HepG2 (cell line): ENCODE measurements around the gene CEP164. TPM values are rescaled to one million over a fixed set of nuclear protein-coding genes. Genes with fewer than 3 reads are reported as not detected.

Experiments used
- BRD4 ChIP-seq: sonication (generic); formaldehyde crosslinking; IDR thresholded peaks from 2 replicates; pipeline ENCODE4 v1.4.0; 2020; ENCODE audit warnings: missing genetic modification reagents
- ELK4 ChIP-seq: sonication (generic); formaldehyde crosslinking; IDR thresholded peaks from 2 replicates; pipeline ENCODE4 v1.9.0; 2021; ENCODE audit warnings: missing genetic modification reagents, borderline replicate concordance
- FOXA3 ChIP-seq: IDR thresholded peaks from 2 replicates; pipeline ENCODE4 v1.6.1; 2016; ENCODE audit warnings: missing genetic modification reagents, missing compliant biosample characterization
- ISL2 ChIP-seq: sonication (generic); formaldehyde crosslinking; IDR thresholded peaks from 2 replicates; pipeline ENCODE4 v1.5.0; 2020; ENCODE audit warnings: missing genetic modification reagents
- KLF15 ChIP-seq: sonication (generic); formaldehyde crosslinking; IDR thresholded peaks from 2 replicates; pipeline ENCODE4 v1.8.1; 2023; ENCODE audit warnings: borderline replicate concordance, mild to moderate bottlenecking, inconsistent platforms, missing genetic modification reagents, mixed read lengths
- NR2F6 ChIP-seq, 2 experiments: IDR thresholded peaks; 2 replicates each; pipeline ENCODE4 v1.6.1; 2016; ENCODE audit warnings: antibody characterized with exemption in 1 of 2, mild to moderate bottlenecking in 1 of 2
- SAP130 ChIP-seq: IDR thresholded peaks from 2 replicates; pipeline ENCODE4 v1.6.1; 2016; ENCODE audit warnings: low read depth
- SIN3A ChIP-seq: IDR thresholded peaks from 2 replicates; pipeline ENCODE4 v1.6.1; 2011; ENCODE audit warnings: low read depth, mild to moderate bottlenecking, control low read depth, low read length, borderline replicate concordance
- SOX6 ChIP-seq, 2 experiments: fragments of 450-650 bp in 1 of 2; sonication (generic) in 1 of 2; formaldehyde crosslinking in 1 of 2; IDR thresholded peaks; 2 replicates each; pipeline versions ENCODE4 v1.4.0 to v1.6.1; 2017 to 2020; ENCODE audit warnings: antibody characterized with exemption in 1 of 2, mild to moderate bottlenecking in 1 of 2, missing genetic modification reagents in 1 of 2
- YY1 ChIP-seq: IDR thresholded peaks from 2 replicates; pipeline ENCODE4 v1.6.1; 2011; ENCODE audit warnings: low read length, low read depth, moderate library complexity, mild to moderate bottlenecking; ENCODE audit not compliant: insufficient read depth, insufficient replicate concordance
- ZBTB21 ChIP-seq: sonication (generic); formaldehyde crosslinking; IDR thresholded peaks from 2 replicates; pipeline ENCODE4 v1.4.0; 2020; ENCODE audit warnings: missing genetic modification reagents
- ZBTB3 ChIP-seq: sonication (generic); formaldehyde crosslinking; IDR thresholded peaks from 2 replicates; pipeline ENCODE4 v1.4.0; 2020; ENCODE audit warnings: low read depth, mild to moderate bottlenecking, moderate library complexity, missing genetic modification reagents, borderline replicate concordance
- ZBTB34 ChIP-seq: sonication (generic); formaldehyde crosslinking; IDR thresholded peaks from 2 replicates; pipeline ENCODE4 v1.8.0; 2022; ENCODE audit warnings: mild to moderate bottlenecking, missing genetic modification reagents
- ZKSCAN5 ChIP-seq: sonication (generic); formaldehyde crosslinking; IDR thresholded peaks from 2 replicates; pipeline ENCODE4 v1.5.1; 2020; ENCODE audit warnings: mild to moderate bottlenecking, missing genetic modification reagents
- ZNF160 ChIP-seq: sonication (generic); formaldehyde crosslinking; IDR thresholded peaks from 2 replicates; pipeline ENCODE4 v1.8.0; 2022; ENCODE audit warnings: mild to moderate bottlenecking, inconsistent platforms, missing genetic modification reagents
- ZNF30 ChIP-seq: sonication (generic); formaldehyde crosslinking; IDR thresholded peaks from 2 replicates; pipeline ENCODE4 v1.5.0; 2020; ENCODE audit warnings: mild to moderate bottlenecking, missing genetic modification reagents
- ZNF501 ChIP-seq: sonication (generic); formaldehyde crosslinking; IDR thresholded peaks from 2 replicates; pipeline ENCODE4 v1.5.1; 2020; ENCODE audit warnings: mild to moderate bottlenecking, moderate library complexity, missing genetic modification reagents
- ZNF766 ChIP-seq: sonication (generic); formaldehyde crosslinking; IDR thresholded peaks from 2 replicates; pipeline ENCODE4 v1.5.0; 2020; ENCODE audit warnings: missing genetic modification reagents, borderline replicate concordance
- ZNF768 ChIP-seq: sonication (generic); formaldehyde crosslinking; IDR thresholded peaks from 2 replicates; pipeline ENCODE4 v1.4.0; 2020; ENCODE audit warnings: missing genetic modification reagents
- ZSCAN25 ChIP-seq: sonication (generic); formaldehyde crosslinking; IDR thresholded peaks from 2 replicates; pipeline ENCODE4 v1.8.0; 2022; ENCODE audit warnings: mild to moderate bottlenecking, missing genetic modification reagents
- polyA plus RNA-seq, 8 experiments: library from polyadenylated mRNA; depleted of rRNA in 3 of 8; stranded (reverse) in 7 of 8; unstranded in 1 of 8; fragments of >200 nt; fragmentation: Illumina TruSeq in 4 of 8; extraction: Trizol in 4 of 8; gene quantifications; 2 replicates each; pipeline versions ENCODE4 v1.2.1 to v1.2.3, GENCODE V29; 2011 to 2016; ENCODE audit warnings: low read depth in 4 of 8, missing spikeins in 1 of 8, mixed read lengths in 1 of 8; ENCODE audit not compliant: insufficient read depth in 1 of 8
- total RNA-seq, 5 experiments: library from RNA; depleted of rRNA; stranded (reverse); fragments of >200 nt; fragmentation: Illumina TruSeq; extraction: Trizol; gene quantifications; 2 replicates each; pipeline ENCODE4 v1.2.3, GENCODE V29; 2016; ENCODE audit warnings: low read depth in 1 of 5
- TF ChIP-seq, protein P1 (sequence below): sonication (generic); formaldehyde crosslinking; IDR thresholded peaks from 2 replicates; pipeline ENCODE4 v1.9.0; 2022; ENCODE audit warnings: missing genetic modification reagents, mild to moderate bottlenecking, borderline replicate concordance
- TF ChIP-seq, protein P2 (sequence below): sonication (generic); formaldehyde crosslinking; IDR thresholded peaks from 2 replicates; pipeline ENCODE4 v1.5.1; 2020; ENCODE audit warnings: mild to moderate bottlenecking, moderate library complexity, missing genetic modification reagents

The CEP164 gene
- total and polyA plus RNA-seq, 2 of the 13 experiments (the other 11 are each of a cell fraction or from before 2014, with no cell fraction given): 11.4 to 15.2 TPM

- peak; percentile 37; the same call in 1 of the 2 replicates for TF ChIP-seq ZNF768 (CRISPR knock-in tag)
- peak; percentile 98 for TF ChIP-seq ZSCAN25
- TF ChIP-seq ZNF766 (CRISPR knock-in tag): peak; percentile 78; the same call in 1 of the 2 replicates
- peak; percentile 44; the same call in 1 of the 2 replicates for TF ChIP-seq ZNF501
- no peak for TF ChIP-seq SOX6 (IDR thresholded peaks at IDR 0.05)
- TF ChIP-seq SOX6 (CRISPR knock-in tag; IDR thresholded peaks at IDR 0.05): peak; percentile 54
- TF ChIP-seq ISL2 (CRISPR knock-in tag): peak; percentile 58
- peak; percentile 39 for TF ChIP-seq FOXA3 (CRISPR knock-in tag)
- 0 out of 2 replicates have a peak, but pooled peaks have one; percentile 73 for TF ChIP-seq BRD4 (CRISPR knock-in tag)
- TF ChIP-seq ZBTB21: no peak
- TF ChIP-seq, protein P1, sequence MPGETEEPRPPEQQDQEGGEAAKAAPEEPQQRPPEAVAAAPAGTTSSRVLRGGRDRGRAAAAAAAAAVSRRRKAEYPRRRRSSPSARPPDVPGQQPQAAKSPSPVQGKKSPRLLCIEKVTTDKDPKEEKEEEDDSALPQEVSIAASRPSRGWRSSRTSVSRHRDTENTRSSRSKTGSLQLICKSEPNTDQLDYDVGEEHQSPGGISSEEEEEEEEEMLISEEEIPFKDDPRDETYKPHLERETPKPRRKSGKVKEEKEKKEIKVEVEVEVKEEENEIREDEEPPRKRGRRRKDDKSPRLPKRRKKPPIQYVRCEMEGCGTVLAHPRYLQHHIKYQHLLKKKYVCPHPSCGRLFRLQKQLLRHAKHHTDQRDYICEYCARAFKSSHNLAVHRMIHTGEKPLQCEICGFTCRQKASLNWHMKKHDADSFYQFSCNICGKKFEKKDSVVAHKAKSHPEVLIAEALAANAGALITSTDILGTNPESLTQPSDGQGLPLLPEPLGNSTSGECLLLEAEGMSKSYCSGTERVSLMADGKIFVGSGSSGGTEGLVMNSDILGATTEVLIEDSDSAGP (CRISPR knock-in tag): peak; percentile 41; the same call in 1 of the 2 replicates
- 0 out of 2 replicates have a peak, but pooled peaks have one; percentile 80 for TF ChIP-seq KLF15 (CRISPR knock-in tag)
- TF ChIP-seq YY1: peak; percentile 79
- TF ChIP-seq NR2F6 (IDR thresholded peaks at IDR 0.05): peak; percentile 40
- peak; percentile 7; the same call in 1 of the 2 replicates for TF ChIP-seq NR2F6 (CRISPR knock-in tag; IDR thresholded peaks at IDR 0.05)
- TF ChIP-seq, protein P2, sequence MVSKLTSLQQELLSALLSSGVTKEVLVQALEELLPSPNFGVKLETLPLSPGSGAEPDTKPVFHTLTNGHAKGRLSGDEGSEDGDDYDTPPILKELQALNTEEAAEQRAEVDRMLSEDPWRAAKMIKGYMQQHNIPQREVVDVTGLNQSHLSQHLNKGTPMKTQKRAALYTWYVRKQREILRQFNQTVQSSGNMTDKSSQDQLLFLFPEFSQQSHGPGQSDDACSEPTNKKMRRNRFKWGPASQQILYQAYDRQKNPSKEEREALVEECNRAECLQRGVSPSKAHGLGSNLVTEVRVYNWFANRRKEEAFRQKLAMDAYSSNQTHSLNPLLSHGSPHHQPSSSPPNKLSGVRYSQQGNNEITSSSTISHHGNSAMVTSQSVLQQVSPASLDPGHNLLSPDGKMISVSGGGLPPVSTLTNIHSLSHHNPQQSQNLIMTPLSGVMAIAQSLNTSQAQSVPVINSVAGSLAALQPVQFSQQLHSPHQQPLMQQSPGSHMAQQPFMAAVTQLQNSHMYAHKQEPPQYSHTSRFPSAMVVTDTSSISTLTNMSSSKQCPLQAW: peak; percentile 98
- peak; percentile 34; the same call in 1 of the 2 replicates for TF ChIP-seq ZNF160
- TF ChIP-seq ZNF30 (CRISPR knock-in tag): no peak
- TF ChIP-seq SIN3A: peak; percentile 73; the same call in 1 of the 2 replicates
- no peak for TF ChIP-seq ELK4 (CRISPR knock-in tag)
- no peak for TF ChIP-seq ZBTB34 (CRISPR knock-in tag)
- peak; percentile 52; the same call in 1 of the 2 replicates for TF ChIP-seq SAP130 (CRISPR knock-in tag)
- 0 out of 2 replicates have a peak, but pooled peaks have one; percentile 36 for TF ChIP-seq ZKSCAN5 (CRISPR knock-in tag)
- TF ChIP-seq ZBTB3: no peak
Observed at GRCh38 chr11:117299351-117300282, 28.0 kb upstream of the CEP164 start (continued).
